Measurements from ENCODE around the gene PCCA. TPM values are rescaled to one million over a fixed set of nuclear protein-coding genes. Genes with fewer than 3 reads are reported as not detected.

PCCA gene
- total and polyA plus RNA-seq, 2 of the 13 experiments (the other 11 are each of a cell fraction or from before 2014, with no cell fraction given), result 15.0 to 32.2 TPM

GRCh38 chr13:100438059-100438788 lies 349.3 kb downstream of the PCCA start:
- TF ChIP-seq SOX5 (CRISPR knock-in tag; IDR thresholded peaks at IDR 0.05; ENCODE audit: borderline replicate concordance) (no peak), PHB2 (IDR thresholded peaks at IDR 0.05; ENCODE audit: partially characterized antibody) (no peak), CREM (IDR thresholded peaks at IDR 0.05) (no peak), CREM (CRISPR knock-in tag; IDR thresholded peaks at IDR 0.05) (no peak), ZNF841 (CRISPR knock-in tag; IDR thresholded peaks at IDR 0.05; ENCODE audit: borderline replicate concordance) (no peak), ATAD3A (CRISPR knock-in tag; IDR thresholded peaks at IDR 0.05) (no peak), NFIC (IDR thresholded peaks at IDR 0.05; ENCODE audit: low read length) (no peak), RCOR2 (CRISPR knock-in tag; IDR thresholded peaks at IDR 0.05) (no peak), U2AF2 (IDR thresholded peaks at IDR 0.05; ENCODE audit: low read depth, low read length) (no peak), RELA (CRISPR knock-in tag; IDR thresholded peaks at IDR 0.05) (no peak), ZNF281 (CRISPR knock-in tag; IDR thresholded peaks at IDR 0.05; ENCODE audit: borderline replicate concordance) (no peak), REXO4 (CRISPR knock-in tag; IDR thresholded peaks at IDR 0.05; ENCODE audit: borderline replicate concordance) (no peak), ATF6 (CRISPR knock-in tag; conservative IDR thresholded peaks at IDR 0.05) (no peak), SMAD3 (CRISPR knock-in tag; IDR thresholded peaks at IDR 0.05) (no peak), ZNF276 (CRISPR knock-in tag; IDR thresholded peaks at IDR 0.05; ENCODE audit: low read depth) (no peak), CAMTA2 (CRISPR knock-in tag; IDR thresholded peaks at IDR 0.05; ENCODE audit: borderline replicate concordance) (no peak), IRF9 (CRISPR knock-in tag; IDR thresholded peaks at IDR 0.05; ENCODE audit: borderline replicate concordance) (no peak)
- intact Hi-C loops (cut with micrococcal nuclease; ENCODE audit: unreplicated experiment) (no loop called here), in situ Hi-C loops (cut with HindIII; ENCODE audit: extremely low pct_ligation_motif_present, low pct_unique_long_range_greater_than_20kb) (no loop called here)
- 98% methylated on average over 6 of the region's 6 CpGs for WGBS (ENCODE audit: low lambda C conversion rate)
- ATAC-seq (no peak), DNase-seq (ENCODE audit: low spot score) (no peak), FAIRE-seq (no peak)
- no peak overlapping the region for H3K27ac ChIP-seq (ENCODE audit: extremely low read length, insufficient read depth, low read length)
- no peaks in the 10 kb centered on the region for H3K27me3 ChIP-seq (ENCODE audit: control insufficient read depth in 1 of 2, insufficient read depth in 2 of 2, low read length in 2 of 2)
- no peaks in the 10 kb centered on the region for H4K20me1 ChIP-seq (ENCODE audit: insufficient read depth, low read length)
- H3K4me1 ChIP-seq (ENCODE audit: insufficient read depth, low read length), result peaks cover 26% of the 10 kb centered on the region
- CTCF ChIA-PET (ENCODE audit: low intra/inter-chr PET ratio, low total read pairs), result no interaction called here
- H3K79me2 ChIP-seq (ENCODE audit: insufficient read depth, low read length), result no peaks in the 10 kb centered on the region
- no peak overlapping the region for H3K4me2 ChIP-seq (ENCODE audit: low read depth, low read length)
- POLR2A ChIA-PET, result no interaction called here
- H3K36me3 ChIP-seq (replicated peaks in 1 of 2; ENCODE audit: control insufficient read depth in 1 of 2, insufficient read depth in 2 of 2, low read length in 2 of 2), result peaks cover 0 to 2% of the 10 kb centered on the region in 2 experiments; a peak in 2 of 5 replicates
- H2AFZ ChIP-seq (ENCODE audit: low read length), result no peak overlapping the region
- H3K9me3 ChIP-seq (ENCODE audit: low read length), result no peaks in the 10 kb centered on the region
- no peak overlapping the region for H3K9ac ChIP-seq (ENCODE audit: insufficient read depth, low read depth, low read length)
- H3K4me3 ChIP-seq (replicated peaks in 1 of 3; ENCODE audit: insufficient read depth in 1 of 3, low read depth in 2 of 3, low read length in 3 of 3), result no peak overlapping the region
- BruUV-seq (replicated peaks), result no TSS peak
